ENCODE data around the gene PDE12. TPM values are rescaled to one million over a fixed set of nuclear protein-coding genes. Genes with fewer than 3 reads are reported as not detected.
A peak's percentile ranks its signal among the peaks of the same experiment; 100 is the strongest.

The PDE12 gene
- total RNA-seq, 1 donor from 2014 or later = 12.4 TPM

- Histone ChIP-seq H3K27me3 (ENCODE audit: low read depth) (no peaks in the 10 kb centered on the region), H3K36me3 (peaks cover under 1% of the 10 kb centered on the region), H3K9me3 (replicated peaks) (no peaks in the 10 kb centered on the region), H3K4me3 (peak within 1 kb of the TSS; percentile 41), H3K27ac (replicated peaks) (no peak within 1 kb of the TSS), H3K4me1 (peaks cover 23% of the 10 kb centered on the region)
- intact Hi-C loops (cut with micrococcal nuclease) = no loop called here
- TF ChIP-seq CTCF (IDR thresholded peaks at IDR 0.05; ENCODE audit: borderline replicate concordance) = no peak
- no peak for DNase-seq
Measured at GRCh38 chr3:57544181-57545125, 11.6 kb upstream of the PDE12 start, which contains the start of gene DNAH12. DNAH12 (minus strand) TSS chr3:57544344; CDS start chr3:57542870, 1,474 bp downstream.

- H3K36me3 ChIP-seq = peaks cover 6% of the 10 kb centered on the region
- no peak overlapping the region for H3K4me3 ChIP-seq
- no peaks in the 10 kb centered on the region for H3K9me3 ChIP-seq (replicated peaks)
- intact Hi-C loops (cut with micrococcal nuclease) = no loop called here
- no peaks in the 10 kb centered on the region for H3K27me3 ChIP-seq (ENCODE audit: low read depth)
- no peak for DNase-seq
- H3K27ac ChIP-seq (replicated peaks) = peak overlapping the region; percentile 5
- TF ChIP-seq CTCF (IDR thresholded peaks at IDR 0.05; ENCODE audit: borderline replicate concordance) = no peak
- H3K4me1 ChIP-seq = peaks cover 23% of the 10 kb centered on the region
Measured at GRCh38 chr3:57545636-57546268, 10.3 kb upstream of the PDE12 start.

- H3K4me3 ChIP-seq = no peak overlapping the region
- H3K27me3 ChIP-seq (ENCODE audit: low read depth) = no peaks in the 10 kb centered on the region
- H3K27ac ChIP-seq (replicated peaks) = no peak overlapping the region
- DNase-seq = no peak
- no peak for TF ChIP-seq CTCF (IDR thresholded peaks at IDR 0.05; ENCODE audit: borderline replicate concordance)
- H3K9me3 ChIP-seq (replicated peaks) = no peaks in the 10 kb centered on the region
- H3K4me1 ChIP-seq = peaks cover 23% of the 10 kb centered on the region
- peaks cover 6% of the 10 kb centered on the region for H3K36me3 ChIP-seq
- intact Hi-C loops (cut with micrococcal nuclease) = no loop called here
Measured at GRCh38 chr3:57546616-57547015, 9.5 kb upstream of the PDE12 start.

- no peak for DNase-seq
- peak overlapping the region; percentile 95 for H3K4me3 ChIP-seq
- no peaks in the 10 kb centered on the region for H3K9me3 ChIP-seq (replicated peaks)
- H3K27ac ChIP-seq (replicated peaks) = peak overlapping the region; percentile 94
- intact Hi-C loops (cut with micrococcal nuclease) = no loop called here
- H3K27me3 ChIP-seq (ENCODE audit: low read depth) = no peaks in the 10 kb centered on the region
- peaks cover 15% of the 10 kb centered on the region for H3K36me3 ChIP-seq
- peaks cover 51% of the 10 kb centered on the region for H3K4me1 ChIP-seq
- no peak for TF ChIP-seq CTCF (IDR thresholded peaks at IDR 0.05; ENCODE audit: borderline replicate concordance)
Measured at GRCh38 chr3:57555306-57555705, 768 bp upstream of the PDE12 start.

- peak overlapping the region; percentile 94 for H3K27ac ChIP-seq (replicated peaks)
- H3K4me1 ChIP-seq = peaks cover 55% of the 10 kb centered on the region
- intact Hi-C loops (cut with micrococcal nuclease) = no loop called here
- peaks cover 28% of the 10 kb centered on the region for H3K36me3 ChIP-seq
- no peak for TF ChIP-seq CTCF (IDR thresholded peaks at IDR 0.05; ENCODE audit: borderline replicate concordance)
- H3K27me3 ChIP-seq (ENCODE audit: low read depth) = no peaks in the 10 kb centered on the region
- H3K4me3 ChIP-seq = peak overlapping the region; percentile 95
- peak; percentile 21 for DNase-seq
- no peaks in the 10 kb centered on the region for H3K9me3 ChIP-seq (replicated peaks)
Measured at GRCh38 chr3:57556459-57557084, 498 bp downstream of the PDE12 start.
